Activated T-cell treated with anti-CD3 and anti-CD28 coated beads for 4 hours (primary cell): ENCODE results near the gene FAM81B.

ENCODE experiments used
- DNase-seq: peaks from one replicate; pipeline ENCODE4 v3.0.0-alpha.2; 2020

FAM81B gene

DNA sequence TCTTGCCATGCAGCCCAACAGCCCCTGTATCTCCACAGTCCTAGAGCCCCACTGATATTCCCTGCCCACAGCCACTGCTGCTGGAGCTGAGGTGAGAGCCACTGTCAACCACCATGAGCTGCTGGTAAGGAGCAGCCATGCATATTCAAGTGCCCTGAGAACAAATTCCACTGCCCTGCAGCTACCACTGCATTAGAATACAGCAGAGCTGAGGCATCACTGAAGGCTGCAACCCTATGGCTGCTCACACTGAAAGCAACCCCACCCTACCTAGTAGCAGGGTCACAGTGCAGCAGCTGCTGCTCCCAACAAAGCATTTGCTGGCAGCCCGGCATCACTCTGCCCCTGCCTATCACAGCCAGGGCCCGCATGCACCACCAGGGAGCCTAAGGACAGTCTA lies 95.0 kb downstream of the FAM81B start:
- DNase-seq: no peak

DNA sequence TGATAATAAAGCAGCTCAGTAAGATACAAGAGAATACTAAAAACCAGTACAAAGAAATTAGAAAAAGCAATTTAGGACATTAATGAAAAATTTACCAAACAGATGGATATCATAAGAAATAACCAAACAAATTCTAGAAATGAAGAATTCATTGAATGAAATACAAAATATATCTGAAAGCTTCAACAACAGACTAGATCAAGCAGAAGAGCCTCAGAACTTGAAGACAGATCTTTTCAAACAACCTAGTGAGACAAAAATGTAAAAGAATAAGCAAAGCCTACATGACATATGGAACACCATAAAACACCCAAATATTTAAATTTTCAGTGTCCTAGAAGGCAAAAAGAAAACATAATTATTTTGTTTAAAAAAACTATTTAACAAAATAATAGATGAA lies 96.7 kb downstream of the FAM81B start:
- DNase-seq: no peak
